Gastroesophageal sphincter (tissue), 4 donors: ENCODE data around the gene ADCY2. TPM values are rescaled to one million over a fixed set of nuclear protein-coding genes. Genes with fewer than 3 reads are reported as not detected.

ENCODE experiments used
- ATAC-seq: fragments of 150-250 bp; one replicate; pipeline ENCODE4 v1.9.1; 2016; ENCODE audit warnings: mild to moderate bottlenecking, moderate library complexity
- H3K27ac ChIP-seq, 4 donors: fragments of 200-600 bp; sonication (generic) in 3 of 4; 1 replicate in 3 of 4; 2 replicates in 1 of 4; pipeline ENCODE4 v1.5.1; 2016 to 2019
- H3K27me3 ChIP-seq: fragments of 200-600 bp; sonication (generic); one replicate; pipeline ENCODE4 v1.5.1; 2019
- H3K36me3 ChIP-seq, 2 donors: fragments of 200-600 bp; sonication (generic); one replicate each; pipeline ENCODE4 v1.5.1; 2019; ENCODE audit warnings: control low read depth in 1 of 2
- H3K4me1 ChIP-seq, 3 donors: fragments of 200-600 bp; sonication (generic); 1 replicate in 2 of 3; 2 replicates in 1 of 3; pipeline ENCODE4 v1.5.1; 2016 to 2019; ENCODE audit warnings: control low read depth in 2 of 3
- H3K4me3 ChIP-seq, 2 donors: fragments of 200-600 bp; sonication (generic); one replicate each; pipeline ENCODE4 v1.5.1; 2019; ENCODE audit warnings: mild to moderate bottlenecking in 1 of 2, moderate library complexity in 1 of 2
- H3K9me3 ChIP-seq, 3 donors: fragments of 200-600 bp; sonication (generic); one replicate each; pipeline ENCODE4 v1.5.1; 2017 to 2019; ENCODE audit warnings: control low read depth in 2 of 3
- EP300 ChIP-seq: sonication (generic); formaldehyde crosslinking; IDR thresholded peaks from one replicate; pipeline ENCODE4 v1.6.1; 2017; ENCODE audit warnings: antibody characterized with exemption, mild to moderate bottlenecking
- POLR2A ChIP-seq, 2 donors: fragments of 450-650 bp; IDR thresholded peaks; one replicate each; pipeline ENCODE4 v1.6.1; 2017; ENCODE audit warnings: antibody characterized with exemption in 2 of 2, mild to moderate bottlenecking in 2 of 2, moderate library complexity in 1 of 2
- POLR2AphosphoS5 ChIP-seq: sonication (generic); formaldehyde crosslinking; IDR thresholded peaks from one replicate; pipeline ENCODE4 v1.6.1; 2017; ENCODE audit warnings: antibody characterized with exemption
- WGBS, 2 donors: methylation state at CpG; one replicate each; pipeline ENCODE4 v1.1.5; 2018; ENCODE audit warnings: low coverage in 1 of 2; 5-methylcytosine and 5-hydroxymethylcytosine counted together
- total RNA-seq, 4 donors: library from RNA; depleted of rRNA; stranded (reverse); fragments of >200 nt; gene quantifications; one replicate each; pipeline ENCODE4 v1.1.0, GENCODE V29; 2016
- TF ChIP-seq, protein P1 (sequence below), 4 experiments: fragments of 200-600 bp in 2 of 4; fragments of 450-650 bp in 2 of 4; sonication (generic) in 1 of 4; IDR thresholded peaks; one replicate each; pipeline ENCODE4 v1.5.1; 2017 to 2019; ENCODE audit warnings: antibody characterized with exemption in 4 of 4, mild to moderate bottlenecking in 2 of 4, moderate library complexity in 2 of 4

ADCY2 gene
- total RNA-seq, 4 donors from 2014 or later: 5.8 to 15.9 (median 8.9) TPM

DNA sequence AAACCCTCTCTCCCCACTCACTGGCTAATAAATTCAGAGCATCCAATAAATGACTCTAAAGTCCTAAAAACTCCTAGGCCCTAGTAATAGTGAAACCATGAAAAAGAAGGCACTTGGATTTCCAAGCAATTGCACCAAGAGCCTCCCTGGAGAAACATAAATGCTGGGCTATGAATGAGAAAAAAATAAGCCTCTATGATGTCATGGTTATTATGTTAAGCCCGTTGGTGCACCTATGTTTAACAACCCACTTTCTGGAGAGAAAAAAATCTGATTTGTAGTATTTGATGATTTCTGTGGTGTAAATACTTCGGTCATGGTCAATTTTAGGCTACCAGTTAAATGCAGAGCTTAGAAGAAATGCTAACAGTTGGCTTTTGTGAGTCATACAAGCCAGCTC is 446.6 kb downstream of the ADCY2 start:
- no peak for TF ChIP-seq POLR2A (IDR thresholded peaks at IDR 0.05)
- no peak for TF ChIP-seq POLR2AphosphoS5
- no peak for TF ChIP-seq EP300
- TF ChIP-seq, protein P1, sequence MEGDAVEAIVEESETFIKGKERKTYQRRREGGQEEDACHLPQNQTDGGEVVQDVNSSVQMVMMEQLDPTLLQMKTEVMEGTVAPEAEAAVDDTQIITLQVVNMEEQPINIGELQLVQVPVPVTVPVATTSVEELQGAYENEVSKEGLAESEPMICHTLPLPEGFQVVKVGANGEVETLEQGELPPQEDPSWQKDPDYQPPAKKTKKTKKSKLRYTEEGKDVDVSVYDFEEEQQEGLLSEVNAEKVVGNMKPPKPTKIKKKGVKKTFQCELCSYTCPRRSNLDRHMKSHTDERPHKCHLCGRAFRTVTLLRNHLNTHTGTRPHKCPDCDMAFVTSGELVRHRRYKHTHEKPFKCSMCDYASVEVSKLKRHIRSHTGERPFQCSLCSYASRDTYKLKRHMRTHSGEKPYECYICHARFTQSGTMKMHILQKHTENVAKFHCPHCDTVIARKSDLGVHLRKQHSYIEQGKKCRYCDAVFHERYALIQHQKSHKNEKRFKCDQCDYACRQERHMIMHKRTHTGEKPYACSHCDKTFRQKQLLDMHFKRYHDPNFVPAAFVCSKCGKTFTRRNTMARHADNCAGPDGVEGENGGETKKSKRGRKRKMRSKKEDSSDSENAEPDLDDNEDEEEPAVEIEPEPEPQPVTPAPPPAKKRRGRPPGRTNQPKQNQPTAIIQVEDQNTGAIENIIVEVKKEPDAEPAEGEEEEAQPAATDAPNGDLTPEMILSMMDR (IDR thresholded peaks at IDR 0.05): no peak
- Histone ChIP-seq H3K27ac (no peak overlapping the region), H3K4me1 (no peaks in the 10 kb centered on the region), H3K27me3 (peaks cover 24% of the 10 kb centered on the region), H3K36me3 (no peaks in the 10 kb centered on the region), H3K9me3 (no peaks in the 10 kb centered on the region), H3K4me3 (no peak overlapping the region)
- no peak for ATAC-seq
- 55 to 73% methylated on average over 2 of the region's 2 CpGs for WGBS, 2 donors

DNA sequence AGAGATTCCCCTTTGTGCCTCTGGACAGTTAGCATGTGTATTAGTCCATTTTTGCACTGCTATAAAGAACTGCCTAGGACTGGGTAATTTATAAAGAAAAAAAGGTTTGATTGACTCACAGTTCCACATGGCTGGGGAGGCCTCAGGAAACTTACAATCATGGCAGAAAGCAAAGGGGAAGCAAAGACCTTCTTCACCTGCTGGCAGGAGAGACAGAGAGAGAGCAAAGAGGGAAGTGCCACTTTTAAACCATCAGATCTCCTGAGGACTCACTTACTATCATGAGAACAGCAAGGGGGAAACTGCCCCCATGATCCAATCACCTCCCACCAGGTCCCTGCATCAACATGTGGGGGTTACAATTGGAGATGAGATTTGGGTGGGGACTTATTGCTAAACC is 449.0 kb downstream of the ADCY2 start:
- no peak for ATAC-seq
- H3K27ac ChIP-seq: no peak overlapping the region
- no peak for TF ChIP-seq POLR2A (IDR thresholded peaks at IDR 0.05)
- TF ChIP-seq, protein P1 (IDR thresholded peaks at IDR 0.05): no peak
- H3K36me3 ChIP-seq: no peaks in the 10 kb centered on the region
- H3K9me3 ChIP-seq: no peaks in the 10 kb centered on the region
- peaks cover 47% of the 10 kb centered on the region for H3K27me3 ChIP-seq
- peaks cover 0 to 6% (median 5%) of the 10 kb centered on the region in 3 donors for H3K4me1 ChIP-seq
- H3K4me3 ChIP-seq: no peak overlapping the region

DNA sequence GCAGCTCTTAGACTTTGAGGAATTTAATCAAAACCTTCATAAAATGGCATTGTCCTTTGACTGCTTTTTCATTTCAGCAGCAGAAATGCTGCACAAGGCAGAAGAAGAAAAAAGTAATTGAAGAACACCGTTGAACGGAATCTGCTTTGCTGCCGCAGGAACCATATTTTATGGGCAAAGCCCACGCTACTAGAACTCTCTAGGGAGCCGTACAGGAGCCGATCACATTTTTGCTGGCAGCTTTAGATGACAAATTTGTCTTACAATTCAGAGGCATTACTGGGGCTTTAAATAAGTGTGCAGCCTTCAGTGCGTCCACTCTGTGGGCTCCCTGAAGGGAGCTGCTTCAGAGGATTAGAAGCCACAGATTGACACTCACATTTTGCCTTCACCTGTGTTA is 449.6 kb downstream of the ADCY2 start:
- 66 to 90% methylated on average over 6 to 7 of the region's 7 CpGs for WGBS, 2 donors
- Histone ChIP-seq H3K4me3 (no peak overlapping the region), H3K27ac (no peak overlapping the region), H3K36me3 (no peaks in the 10 kb centered on the region), H3K9me3 (no peaks in the 10 kb centered on the region), H3K27me3 (peaks cover 52% of the 10 kb centered on the region), H3K4me1 (peaks cover 0 to 13% (median 7%) of the 10 kb centered on the region in 3 donors)
- TF ChIP-seq EP300 (no peak), POLR2AphosphoS5 (no peak), POLR2A (IDR thresholded peaks at IDR 0.05) (no peak)
- TF ChIP-seq, protein P1 (IDR thresholded peaks at IDR 0.05): no peak
- ATAC-seq: no peak

DNA sequence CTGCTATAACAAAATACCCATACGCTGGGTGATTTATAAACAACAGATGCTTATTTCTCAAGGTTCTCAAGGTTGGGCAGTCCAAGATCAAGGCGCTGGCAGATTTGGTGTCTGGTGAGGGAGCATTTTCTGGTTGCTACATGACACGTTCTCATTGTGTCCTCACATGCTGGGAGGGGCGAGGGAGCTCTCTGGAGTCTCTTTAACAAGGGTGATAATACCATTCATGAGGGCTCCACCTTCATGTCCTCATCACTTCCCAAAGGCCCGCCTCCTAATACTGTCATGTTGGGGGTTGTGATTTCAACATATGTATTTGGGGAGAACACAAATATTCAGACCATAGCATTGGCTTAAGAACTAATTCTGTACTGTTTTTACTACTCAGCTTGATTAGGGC is 450.4 kb downstream of the ADCY2 start:
- Histone ChIP-seq H3K4me3 (no peak overlapping the region), H3K27ac (no peak overlapping the region), H3K36me3 (no peaks in the 10 kb centered on the region), H3K4me1 (peaks cover 0 to 21% (median 7%) of the 10 kb centered on the region in 3 donors), H3K27me3 (peaks cover 58% of the 10 kb centered on the region), H3K9me3 (no peaks in the 10 kb centered on the region)
- ATAC-seq: no peak
- TF ChIP-seq EP300 (no peak), POLR2AphosphoS5 (no peak), POLR2A (IDR thresholded peaks at IDR 0.05) (no peak)
- TF ChIP-seq, protein P1 (IDR thresholded peaks at IDR 0.05): no peak
- 95 to 96% methylated on average over 4 to 5 of the region's 5 CpGs for WGBS, 2 donors

DNA sequence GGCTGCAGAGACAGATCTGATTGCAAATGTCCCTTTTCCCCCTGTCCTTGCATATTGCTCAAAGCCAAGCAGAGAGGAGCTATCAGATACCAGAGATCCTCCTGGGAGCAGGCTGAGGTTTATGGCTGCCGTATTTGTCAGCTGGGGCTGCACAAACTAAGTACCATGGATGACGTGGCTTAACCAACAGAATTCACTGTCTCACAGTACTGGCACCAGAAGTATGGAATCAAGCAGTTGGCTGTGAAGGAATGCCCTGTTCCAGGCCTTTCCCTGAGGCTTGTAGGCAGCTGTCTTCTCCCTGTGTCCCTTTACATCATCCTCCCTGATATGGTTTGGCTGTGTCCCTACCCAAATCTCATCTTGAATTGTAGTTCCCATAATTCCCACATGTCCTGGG is 452.4 kb downstream of the ADCY2 start:
- no peak overlapping the region for H3K4me3 ChIP-seq
- no peaks in the 10 kb centered on the region for H3K36me3 ChIP-seq
- H3K4me1 ChIP-seq: peaks cover 0 to 26% (median 7%) of the 10 kb centered on the region in 3 donors
- no peak for ATAC-seq
- H3K27me3 ChIP-seq: peaks cover 58% of the 10 kb centered on the region
- TF ChIP-seq POLR2AphosphoS5 (no peak), EP300 (no peak), POLR2A (IDR thresholded peaks at IDR 0.05) (no peak)
- TF ChIP-seq, protein P1 (IDR thresholded peaks at IDR 0.05): no peak
- 80 to 83% methylated on average over 1 of the region's 2 CpGs for WGBS, 2 donors
- no peak overlapping the region for H3K27ac ChIP-seq
- no peaks in the 10 kb centered on the region for H3K9me3 ChIP-seq
